ENCODE measurements around the gene FAM111A. TPM values are rescaled to one million over a fixed set of nuclear protein-coding genes. Genes with fewer than 3 reads are reported as not detected.
A peak's percentile ranks its signal among the peaks of the same experiment; 100 is the strongest.

FAM111A gene
- total and polyA plus RNA-seq, 9 donors: 18.3 to 32.2 (median 24.9) TPM

GRCh38 chr11:59138643-59139042 lies 4.0 kb upstream of the FAM111A start:
- Histone ChIP-seq H3K4me3 (ENCODE audit: low read length) (no peak overlapping the region), H3K4me1 (ENCODE audit: control insufficient read depth, insufficient read depth, low read length) (peaks cover 5% of the 10 kb centered on the region), H3K27me3 (ENCODE audit: control insufficient read depth, insufficient read depth, low read length) (no peaks in the 10 kb centered on the region), H3K36me3 (ENCODE audit: control insufficient read depth, insufficient read depth, low read length) (peaks cover 5% of the 10 kb centered on the region), H3K9me3 (replicated peaks; ENCODE audit: control insufficient read depth, low read depth, low read length) (no peaks in the 10 kb centered on the region), H3K27ac (ENCODE audit: low read length) (no peak overlapping the region)
- no peak for DNase-seq
- no CpG with 5 or more reads among the region's 2 CpGs for WGBS (ENCODE audit: insufficient coverage)

GRCh38 chr11:59141191-59141590 lies 1.5 kb upstream of the FAM111A start:
- Histone ChIP-seq H3K27ac (ENCODE audit: low read length) (no peak overlapping the region), H3K9me3 (replicated peaks; ENCODE audit: control insufficient read depth, low read depth, low read length) (no peaks in the 10 kb centered on the region), H3K27me3 (ENCODE audit: control insufficient read depth, insufficient read depth, low read length) (no peaks in the 10 kb centered on the region), H3K4me1 (ENCODE audit: control insufficient read depth, insufficient read depth, low read length) (peaks cover 16% of the 10 kb centered on the region), H3K36me3 (ENCODE audit: control insufficient read depth, insufficient read depth, low read length) (peaks cover 2% of the 10 kb centered on the region), H3K4me3 (ENCODE audit: low read length) (no peak overlapping the region)
- no peak for DNase-seq
- WGBS (ENCODE audit: insufficient coverage): no CpG with 5 or more reads among the region's 4 CpGs

- Histone ChIP-seq H3K27ac (ENCODE audit: low read length) (peak overlapping the region; percentile 98), H3K27me3 (ENCODE audit: control insufficient read depth, insufficient read depth, low read length) (no peaks in the 10 kb centered on the region), H3K4me3 (ENCODE audit: low read length) (peak overlapping the region; percentile 78), H3K36me3 (ENCODE audit: control insufficient read depth, insufficient read depth, low read length) (peaks cover 2% of the 10 kb centered on the region), H3K4me1 (ENCODE audit: control insufficient read depth, insufficient read depth, low read length) (peaks cover 16% of the 10 kb centered on the region), H3K9me3 (replicated peaks; ENCODE audit: control insufficient read depth, low read depth, low read length) (no peaks in the 10 kb centered on the region)
- no peak for DNase-seq
- WGBS (ENCODE audit: insufficient coverage): 0% methylated on average over 1 of the region's 3 CpGs
These were observed 789 bp upstream of the FAM111A start for GRCh38 chr11:59141673-59142460.

GRCh38 chr11:59144096-59144495 lies 1.4 kb downstream of the FAM111A start:
- DNase-seq: no peak
- Histone ChIP-seq H3K4me1 (ENCODE audit: control insufficient read depth, insufficient read depth, low read length) (peaks cover 16% of the 10 kb centered on the region), H3K27ac (ENCODE audit: low read length) (peak overlapping the region; percentile 98), H3K9me3 (replicated peaks; ENCODE audit: control insufficient read depth, low read depth, low read length) (no peaks in the 10 kb centered on the region), H3K27me3 (ENCODE audit: control insufficient read depth, insufficient read depth, low read length) (no peaks in the 10 kb centered on the region), H3K4me3 (ENCODE audit: low read length) (peak overlapping the region; percentile 45), H3K36me3 (ENCODE audit: control insufficient read depth, insufficient read depth, low read length) (peaks cover 3% of the 10 kb centered on the region)
- no CpG with 5 or more reads among the region's 1 CpG for WGBS (ENCODE audit: insufficient coverage)

GRCh38 chr11:59144579-59145345 lies 2.1 kb downstream of the FAM111A start:
- under 1% methylated on average over 38 of the region's 39 CpGs for WGBS (ENCODE audit: insufficient coverage)

GRCh38 chr11:59145534-59145933 lies 2.9 kb downstream of the FAM111A start:
- Histone ChIP-seq H3K36me3 (ENCODE audit: control insufficient read depth, insufficient read depth, low read length) (peaks cover 3% of the 10 kb centered on the region), H3K4me3 (ENCODE audit: low read length) (peak overlapping the region; percentile 45), H3K9me3 (replicated peaks; ENCODE audit: control insufficient read depth, low read depth, low read length) (no peaks in the 10 kb centered on the region), H3K4me1 (ENCODE audit: control insufficient read depth, insufficient read depth, low read length) (peaks cover 16% of the 10 kb centered on the region), H3K27ac (ENCODE audit: low read length) (no peak overlapping the region), H3K27me3 (ENCODE audit: control insufficient read depth, insufficient read depth, low read length) (no peaks in the 10 kb centered on the region)
- DNase-seq: peak; percentile 47
- WGBS (ENCODE audit: insufficient coverage): no CpG with 5 or more reads among the region's 4 CpGs

More at GRCh38 chr11:59144579-59145345, 2.1 kb downstream of the FAM111A start:
- Histone ChIP-seq H3K27ac (ENCODE audit: low read length) (peak overlapping the region; percentile 98), H3K4me1 (ENCODE audit: control insufficient read depth, insufficient read depth, low read length) (peaks cover 16% of the 10 kb centered on the region), H3K9me3 (replicated peaks; ENCODE audit: control insufficient read depth, low read depth, low read length) (no peaks in the 10 kb centered on the region), H3K4me3 (ENCODE audit: low read length) (peak overlapping the region; percentile 45), H3K36me3 (ENCODE audit: control insufficient read depth, insufficient read depth, low read length) (peaks cover 3% of the 10 kb centered on the region), H3K27me3 (ENCODE audit: control insufficient read depth, insufficient read depth, low read length) (no peaks in the 10 kb centered on the region)
- DNase-seq: peak; percentile 95

- H3K36me3 ChIP-seq (ENCODE audit: control insufficient read depth, insufficient read depth, low read length): peaks cover 20% of the 10 kb centered on the region
- H3K27ac ChIP-seq (ENCODE audit: low read length): no peak overlapping the region
- H3K27me3 ChIP-seq (ENCODE audit: control insufficient read depth, insufficient read depth, low read length): no peaks in the 10 kb centered on the region
- no peak overlapping the region for H3K4me3 ChIP-seq (ENCODE audit: low read length)
- no peaks in the 10 kb centered on the region for H3K9me3 ChIP-seq (replicated peaks; ENCODE audit: control insufficient read depth, low read depth, low read length)
- H3K4me1 ChIP-seq (ENCODE audit: control insufficient read depth, insufficient read depth, low read length): no peaks in the 10 kb centered on the region
- no peak for DNase-seq
- WGBS (ENCODE audit: insufficient coverage): 100% methylated on average over 1 of the region's 1 CpG
These were observed 9.1 kb downstream of the FAM111A start for GRCh38 chr11:59151761-59152160.

GRCh38 chr11:59152312-59152951 lies 9.8 kb downstream of the FAM111A start:
- WGBS (ENCODE audit: insufficient coverage): 98% methylated on average over 8 of the region's 8 CpGs
- DNase-seq: no peak
- no peaks in the 10 kb centered on the region for H3K27me3 ChIP-seq (ENCODE audit: control insufficient read depth, insufficient read depth, low read length)
- peaks cover 17% of the 10 kb centered on the region for H3K36me3 ChIP-seq (ENCODE audit: control insufficient read depth, insufficient read depth, low read length)
- no peak overlapping the region for H3K4me3 ChIP-seq (ENCODE audit: low read length)
- H3K9me3 ChIP-seq (replicated peaks; ENCODE audit: control insufficient read depth, low read depth, low read length): no peaks in the 10 kb centered on the region
- H3K27ac ChIP-seq (ENCODE audit: low read length): no peak overlapping the region
- H3K4me1 ChIP-seq (ENCODE audit: control insufficient read depth, insufficient read depth, low read length): no peaks in the 10 kb centered on the region

- no peak for DNase-seq
- H3K36me3 ChIP-seq (ENCODE audit: control insufficient read depth, insufficient read depth, low read length): peaks cover 17% of the 10 kb centered on the region
- H3K27me3 ChIP-seq (ENCODE audit: control insufficient read depth, insufficient read depth, low read length): no peaks in the 10 kb centered on the region
- H3K4me1 ChIP-seq (ENCODE audit: control insufficient read depth, insufficient read depth, low read length): no peaks in the 10 kb centered on the region
- no peak overlapping the region for H3K4me3 ChIP-seq (ENCODE audit: low read length)
- WGBS (ENCODE audit: insufficient coverage): 63% methylated on average over 4 of the region's 5 CpGs
- H3K27ac ChIP-seq (ENCODE audit: low read length): no peak overlapping the region
- no peaks in the 10 kb centered on the region for H3K9me3 ChIP-seq (replicated peaks; ENCODE audit: control insufficient read depth, low read depth, low read length)
These were observed 12.0 kb downstream of the FAM111A start for GRCh38 chr11:59154610-59155009.

GRCh38 chr11:59157433-59157832 lies 14.8 kb downstream of the FAM111A start:
- Histone ChIP-seq H3K4me3 (ENCODE audit: low read length) (no peak overlapping the region), H3K27ac (ENCODE audit: low read length) (no peak overlapping the region), H3K4me1 (ENCODE audit: control insufficient read depth, insufficient read depth, low read length) (no peaks in the 10 kb centered on the region), H3K27me3 (ENCODE audit: control insufficient read depth, insufficient read depth, low read length) (no peaks in the 10 kb centered on the region), H3K9me3 (replicated peaks; ENCODE audit: control insufficient read depth, low read depth, low read length) (no peaks in the 10 kb centered on the region), H3K36me3 (ENCODE audit: control insufficient read depth, insufficient read depth, low read length) (peaks cover 6% of the 10 kb centered on the region)
- WGBS (ENCODE audit: insufficient coverage): no CpG with 5 or more reads among the region's 3 CpGs
- DNase-seq: no peak

All from muscle of leg (tissue), 11 donors.